OCI-LY3 (cell line): Measurements from ENCODE around the gene WDR26.

Source experiments
- EZH2phosphoT487 ChIP-seq: fragments of 200-600 bp; shearing (Covaris generic); IDR thresholded peaks from 2 replicates; pipeline ENCODE4 v1.6.1; 2018; ENCODE audit warnings: antibody characterized with exemption, mixed run types, low read depth
- TF ChIP-seq, protein P1 (sequence below): fragments of 200-600, 300-600 bp; sonication (generic); IDR thresholded peaks from 2 replicates; pipeline ENCODE4 v1.5.1; 2014; ENCODE audit warnings: antibody characterized with exemption, low read length, low read depth

DNA sequence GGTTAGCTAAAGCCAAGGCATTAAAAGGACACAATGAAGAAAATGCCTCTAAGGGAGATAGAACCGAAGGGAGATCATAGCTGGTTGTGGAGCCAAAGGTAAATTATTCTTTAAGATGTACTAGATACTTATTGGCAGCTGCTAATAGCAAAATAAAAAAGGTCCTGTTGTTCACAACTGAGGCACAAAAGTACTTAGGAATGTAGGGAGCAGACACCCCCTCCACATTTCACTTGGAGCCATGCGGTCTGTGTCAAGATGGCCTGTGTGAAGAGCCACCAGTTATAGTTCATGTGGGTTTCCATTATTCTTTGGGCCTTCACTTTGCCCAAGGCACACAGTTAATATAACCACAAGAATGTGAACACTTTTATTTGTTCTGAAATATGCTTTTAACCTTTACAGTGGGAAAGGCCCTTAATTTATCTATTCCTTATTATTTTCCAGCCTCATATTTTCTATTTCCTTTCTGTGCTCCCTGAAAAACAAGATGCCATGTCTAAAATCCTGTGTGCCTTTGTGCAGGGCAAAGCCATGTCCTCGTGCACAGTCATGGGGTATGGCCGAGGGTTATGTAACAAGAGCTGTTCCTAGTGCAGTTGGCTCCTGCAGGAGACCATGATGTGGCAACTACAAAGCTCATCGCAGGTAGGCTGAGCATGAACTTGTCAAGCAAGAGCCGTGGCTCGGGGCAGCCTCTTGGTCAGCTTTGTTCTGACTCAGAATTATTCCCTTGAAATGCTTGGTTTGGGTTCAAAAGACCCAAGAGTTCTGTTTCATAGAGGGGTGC is 16.2 kb upstream of the WDR26 start:
- TF ChIP-seq, protein P1, sequence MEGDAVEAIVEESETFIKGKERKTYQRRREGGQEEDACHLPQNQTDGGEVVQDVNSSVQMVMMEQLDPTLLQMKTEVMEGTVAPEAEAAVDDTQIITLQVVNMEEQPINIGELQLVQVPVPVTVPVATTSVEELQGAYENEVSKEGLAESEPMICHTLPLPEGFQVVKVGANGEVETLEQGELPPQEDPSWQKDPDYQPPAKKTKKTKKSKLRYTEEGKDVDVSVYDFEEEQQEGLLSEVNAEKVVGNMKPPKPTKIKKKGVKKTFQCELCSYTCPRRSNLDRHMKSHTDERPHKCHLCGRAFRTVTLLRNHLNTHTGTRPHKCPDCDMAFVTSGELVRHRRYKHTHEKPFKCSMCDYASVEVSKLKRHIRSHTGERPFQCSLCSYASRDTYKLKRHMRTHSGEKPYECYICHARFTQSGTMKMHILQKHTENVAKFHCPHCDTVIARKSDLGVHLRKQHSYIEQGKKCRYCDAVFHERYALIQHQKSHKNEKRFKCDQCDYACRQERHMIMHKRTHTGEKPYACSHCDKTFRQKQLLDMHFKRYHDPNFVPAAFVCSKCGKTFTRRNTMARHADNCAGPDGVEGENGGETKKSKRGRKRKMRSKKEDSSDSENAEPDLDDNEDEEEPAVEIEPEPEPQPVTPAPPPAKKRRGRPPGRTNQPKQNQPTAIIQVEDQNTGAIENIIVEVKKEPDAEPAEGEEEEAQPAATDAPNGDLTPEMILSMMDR: no peak
- no peak for TF ChIP-seq EZH2phosphoT487
